GM12801 (cell line): ENCODE results near the gene LHX5.

Experiments used
- TF ChIP-seq, protein P1 (sequence below): IDR thresholded peaks from one replicate; pipeline ENCODE4 v1.5.1; 2011; ENCODE audit warnings: control low read depth; ENCODE audit not compliant: insufficient read length; ENCODE audit errors: extremely low read depth

LHX5 gene

DNA sequence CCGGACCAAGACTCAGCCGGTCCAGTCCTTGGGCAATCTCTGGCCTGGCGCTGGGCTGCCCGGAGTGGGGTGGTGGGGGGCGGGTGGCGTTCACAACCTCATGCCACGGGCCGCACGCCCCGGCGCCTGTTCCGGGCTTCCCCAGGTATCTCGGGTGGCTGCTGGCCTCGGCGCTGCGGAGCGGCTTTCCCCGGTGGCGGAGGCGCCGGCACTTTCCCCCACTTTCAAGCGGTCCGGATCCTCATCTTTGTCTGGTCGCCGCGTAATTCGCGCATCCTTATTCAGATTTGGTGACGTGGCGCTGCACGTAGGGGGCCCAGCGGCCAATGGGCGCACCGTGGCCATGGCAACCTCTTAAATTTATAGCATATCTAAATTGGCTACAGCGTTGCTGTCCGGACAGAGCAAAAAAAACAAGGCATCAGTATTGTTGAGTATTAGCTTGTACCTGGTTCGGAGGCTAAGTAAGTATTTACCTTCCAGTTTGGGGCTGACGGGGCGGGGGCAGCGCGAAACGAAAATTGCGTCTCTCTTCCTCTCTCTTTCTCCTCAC, at the start of gene LHX5:
Gene LHX5, minus strand, starts transcription at position 253 of the 553 bp plus-strand sequence. CDS start 373 bp downstream, outside the sequence.
- TF ChIP-seq, protein P1, sequence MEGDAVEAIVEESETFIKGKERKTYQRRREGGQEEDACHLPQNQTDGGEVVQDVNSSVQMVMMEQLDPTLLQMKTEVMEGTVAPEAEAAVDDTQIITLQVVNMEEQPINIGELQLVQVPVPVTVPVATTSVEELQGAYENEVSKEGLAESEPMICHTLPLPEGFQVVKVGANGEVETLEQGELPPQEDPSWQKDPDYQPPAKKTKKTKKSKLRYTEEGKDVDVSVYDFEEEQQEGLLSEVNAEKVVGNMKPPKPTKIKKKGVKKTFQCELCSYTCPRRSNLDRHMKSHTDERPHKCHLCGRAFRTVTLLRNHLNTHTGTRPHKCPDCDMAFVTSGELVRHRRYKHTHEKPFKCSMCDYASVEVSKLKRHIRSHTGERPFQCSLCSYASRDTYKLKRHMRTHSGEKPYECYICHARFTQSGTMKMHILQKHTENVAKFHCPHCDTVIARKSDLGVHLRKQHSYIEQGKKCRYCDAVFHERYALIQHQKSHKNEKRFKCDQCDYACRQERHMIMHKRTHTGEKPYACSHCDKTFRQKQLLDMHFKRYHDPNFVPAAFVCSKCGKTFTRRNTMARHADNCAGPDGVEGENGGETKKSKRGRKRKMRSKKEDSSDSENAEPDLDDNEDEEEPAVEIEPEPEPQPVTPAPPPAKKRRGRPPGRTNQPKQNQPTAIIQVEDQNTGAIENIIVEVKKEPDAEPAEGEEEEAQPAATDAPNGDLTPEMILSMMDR = no peak

DNA sequence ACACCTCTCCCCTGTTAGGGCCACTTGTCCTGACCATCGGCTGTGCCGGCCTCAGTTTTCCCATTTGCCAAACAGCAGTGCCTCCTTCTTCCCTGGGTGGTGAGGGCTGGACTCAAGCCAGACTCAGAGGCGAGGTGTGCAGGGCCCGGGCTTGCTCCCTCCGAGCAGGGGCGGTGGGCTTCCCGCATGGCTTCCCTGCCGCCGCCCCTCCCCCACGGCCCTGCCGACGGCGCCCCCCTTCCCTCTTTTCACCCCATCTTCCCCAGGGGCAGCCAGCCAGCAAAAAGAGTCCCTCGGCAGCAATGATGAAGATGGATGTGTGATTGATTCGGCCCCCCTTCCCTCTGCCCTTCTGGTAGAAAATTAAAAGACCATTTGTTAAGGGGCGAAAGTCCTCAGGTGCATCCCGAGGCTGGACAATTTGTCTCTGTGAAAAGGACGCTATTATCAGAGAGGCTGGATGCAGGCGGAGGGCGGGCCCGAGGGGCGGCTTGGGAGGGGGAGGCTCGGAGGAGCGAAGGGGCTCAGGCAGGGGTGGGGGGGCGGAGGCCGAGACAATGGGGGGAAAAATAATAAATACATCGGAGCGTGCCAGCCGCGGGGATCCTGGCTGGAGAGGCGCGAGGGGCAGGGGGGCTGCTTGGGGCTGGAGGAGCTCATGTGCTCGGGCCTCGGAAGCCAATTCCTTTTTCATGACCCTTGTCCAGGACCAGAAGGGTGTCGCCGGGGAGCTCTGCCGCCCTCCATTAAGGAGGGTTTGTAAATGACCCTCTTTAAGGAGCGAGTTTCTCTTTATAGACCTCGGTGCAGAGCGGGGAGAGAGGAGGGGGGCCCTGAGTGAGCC, 48.0 kb upstream of the LHX5 start:
- TF ChIP-seq, protein P1 = no peak

DNA sequence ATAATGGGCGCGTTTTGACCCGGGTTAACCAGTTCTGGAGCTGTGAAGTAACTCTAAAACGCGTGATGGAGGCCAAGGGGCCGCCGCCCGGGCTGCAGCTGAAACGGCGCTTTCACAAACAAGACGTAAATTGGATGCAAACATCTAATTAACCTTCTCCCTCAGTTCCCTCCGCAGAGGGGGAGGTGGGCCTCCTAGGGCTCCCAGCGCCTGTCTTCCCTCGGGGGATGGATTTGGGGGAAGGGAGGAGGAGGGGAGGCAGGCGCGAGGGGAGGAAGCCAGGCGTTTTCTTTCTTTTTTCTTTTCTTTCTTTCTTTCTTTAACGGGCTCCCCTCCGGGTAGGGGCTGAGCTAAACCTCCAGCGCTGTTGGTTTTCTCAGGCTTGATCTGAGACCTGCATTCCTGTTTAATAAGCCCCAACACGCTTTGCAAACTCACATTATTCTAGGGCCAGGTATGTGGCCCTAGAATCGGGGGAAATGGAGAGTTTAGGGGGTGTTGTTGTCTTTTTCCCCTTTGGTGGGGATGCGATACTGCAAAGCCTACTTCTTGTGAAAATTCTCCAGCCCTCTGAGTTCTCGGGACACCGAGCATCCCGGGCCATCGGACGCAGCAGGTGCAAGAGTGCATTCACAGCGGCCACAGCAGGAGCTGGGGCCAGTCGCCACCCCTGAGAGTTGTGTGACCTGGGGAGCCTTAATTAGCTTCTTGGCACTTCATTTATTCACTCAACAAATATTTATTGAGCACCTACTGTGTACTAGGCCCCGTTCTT, 43.6 kb upstream of the LHX5 start:
- TF ChIP-seq, protein P1 = no peak

DNA sequence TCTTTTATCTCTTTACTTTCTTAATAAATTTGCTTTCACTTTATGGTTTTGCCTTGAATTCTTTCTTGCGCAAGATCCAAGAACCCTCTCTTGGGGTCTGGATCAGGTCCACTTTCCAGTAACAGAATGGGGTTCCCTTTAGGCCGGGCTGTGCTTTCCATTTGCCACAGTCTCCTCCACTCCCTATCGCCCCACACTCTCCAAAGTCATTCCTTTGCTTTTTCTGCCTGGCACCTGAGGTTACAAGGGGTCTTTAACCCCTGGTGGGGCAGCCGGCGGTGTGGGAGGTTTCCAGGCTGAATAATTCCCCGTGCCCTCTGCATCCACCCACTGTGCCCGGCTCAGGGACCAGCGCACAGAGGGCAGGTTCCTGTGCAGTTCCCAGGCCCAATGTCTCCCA, 42.9 kb upstream of the LHX5 start:
- TF ChIP-seq, protein P1 = no peak

DNA sequence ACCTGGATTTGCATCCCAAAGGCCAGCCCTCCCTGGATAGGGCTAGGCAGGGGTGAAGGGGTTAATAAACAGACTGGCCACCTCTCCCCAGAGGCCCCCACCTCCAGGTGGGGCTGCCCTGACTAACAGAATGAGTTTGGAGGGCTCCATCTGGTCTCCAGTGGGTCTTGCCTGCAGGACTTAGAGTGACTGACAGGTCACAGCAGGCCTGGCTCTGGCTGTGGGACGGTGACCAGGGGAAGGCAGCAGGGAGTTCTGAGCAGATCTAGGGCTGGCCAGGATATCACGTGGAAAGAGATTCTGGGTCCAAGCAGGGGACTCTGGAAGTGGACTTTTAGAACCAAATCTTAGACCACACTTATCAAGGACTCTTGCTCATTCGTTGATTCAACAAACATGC, 40.9 kb upstream of the LHX5 start:
- TF ChIP-seq, protein P1 = no peak

DNA sequence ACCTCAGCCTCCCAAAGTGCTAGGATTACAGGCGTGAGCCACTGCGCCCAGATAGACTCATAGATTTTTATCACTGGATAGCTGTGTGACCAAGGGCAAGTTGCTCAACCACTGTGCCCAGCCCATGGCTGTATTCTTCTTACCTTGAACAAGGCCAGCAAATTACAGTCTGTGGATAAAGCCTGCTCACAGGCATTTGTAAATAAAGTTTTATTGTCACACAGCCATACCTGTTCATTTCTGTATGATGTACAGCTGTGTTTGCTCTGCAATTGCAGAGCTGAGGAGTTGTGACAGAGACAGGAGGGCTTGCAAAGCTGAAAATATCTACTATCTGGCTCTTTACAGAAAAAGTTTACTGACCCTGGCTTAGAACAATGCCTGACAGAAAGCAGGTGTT, 35.2 kb upstream of the LHX5 start:
- TF ChIP-seq, protein P1 = no peak

DNA sequence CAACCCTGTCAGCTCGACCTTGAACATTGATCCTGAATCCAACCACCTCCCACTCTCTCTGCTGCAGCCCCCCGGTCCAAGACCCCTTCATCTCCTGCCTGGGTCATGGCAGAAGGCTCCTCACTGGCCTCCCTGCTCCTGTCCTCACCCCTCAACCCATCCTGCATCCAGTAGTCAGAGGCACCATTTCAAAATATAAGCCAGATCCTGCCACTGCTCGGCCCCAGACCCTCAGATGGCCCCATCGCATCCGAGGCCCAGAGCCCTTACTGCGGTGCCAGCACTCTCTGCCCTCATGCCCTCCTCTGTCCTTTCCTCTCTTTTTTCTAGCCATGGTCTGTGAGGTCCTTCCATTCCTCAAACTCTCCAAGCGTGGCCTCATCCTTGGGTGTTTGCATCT, 34.3 kb upstream of the LHX5 start:
- TF ChIP-seq, protein P1 = no peak
